Endothelial cell of umbilical vein (primary cell): ENCODE measurements around the gene SULT1A2. TPM values are rescaled to one million over a fixed set of nuclear protein-coding genes. Genes with fewer than 3 reads are reported as not detected.
"Not testable (repeated sequence)": the region's sequence is repeated elsewhere in the genome, so short reads cannot be mapped to it uniquely, and the experiment has no call there.

Experiments used
- BruUV-seq: library from RNA; stranded (reverse); fragments of 400-500 nt; replicated peaks from 2 replicates; lab custom pipeline; 2021; lab: Mats Ljungman, UMichigan
- CTCF ChIA-PET: fragments of 300-600, 350-600 bp; sonication (Branson Sonifier 250); formaldehyde crosslinking; loops from one replicate; lab custom pipeline; 2021; ENCODE audit warnings: antibody characterized with exemption, inconsistent platforms; lab: Charles Lee
- POLR2A ChIA-PET: fragments of 300-600, 350-600 bp; sonication (Branson Sonifier 250); formaldehyde crosslinking; loops from one replicate; lab custom pipeline; 2021; ENCODE audit warnings: antibody characterized with exemption, inconsistent platforms; lab: Charles Lee
- DNase-seq: peaks from one replicate; pipeline ENCODE4 v3.0.0-alpha.2; 2011; ENCODE audit warnings: low read depth, low spot score
- FAIRE-seq: peaks from 2 replicates; lab custom pipeline; 2011; peaks lifted over from hg19 to GRCh38; lab: Jason Lieb, UNC
- H2AFZ ChIP-seq: 2 replicates; pipeline ENCODE4 v1.6.0; 2012; ENCODE audit warnings: low read depth, low read length, control low read depth, inconsistent platforms
- H3K27ac ChIP-seq: 2 replicates; pipeline ENCODE4 v1.5.1; 2011; ENCODE audit warnings: low read depth, mild to moderate bottlenecking, control low read depth, low read length, moderate library complexity; ENCODE audit not compliant: insufficient read depth
- H3K27me3 ChIP-seq, 2 experiments: 2 replicates each; pipeline versions ENCODE4 v1.6.0 to v1.6.1; 2011; ENCODE audit warnings: low read length in 2 of 2, mixed read lengths in 1 of 2; ENCODE audit not compliant: control insufficient read depth in 2 of 2, insufficient read depth in 2 of 2
- H3K36me3 ChIP-seq, 2 experiments: 2 replicates in 1 of 2; 3 replicates in 1 of 2; pipeline ENCODE4 v1.5.1; 2011; ENCODE audit warnings: low read length in 2 of 2, mild to moderate bottlenecking in 1 of 2, moderate library complexity in 1 of 2; ENCODE audit not compliant: control insufficient read depth in 2 of 2, insufficient read depth in 2 of 2; ENCODE audit errors: extremely low read depth in 1 of 2
- H3K4me1 ChIP-seq: 3 replicates; pipeline ENCODE4 v1.5.1; 2011; ENCODE audit warnings: mild to moderate bottlenecking, low read length; ENCODE audit not compliant: control insufficient read depth, insufficient read depth; ENCODE audit errors: extremely low read depth
- H3K4me2 ChIP-seq: 2 replicates; pipeline ENCODE4 v1.6.1; 2011; ENCODE audit warnings: low read length, control low read depth, mixed read lengths; ENCODE audit not compliant: insufficient read depth
- H3K4me3 ChIP-seq, 3 experiments: fragments of 200-600 bp in 1 of 3; sonication (generic), shearing (Covaris generic) in 1 of 3; replicated peaks in 1 of 3; 2 replicates each; pipeline ENCODE4 v1.5.1; 2011 to 2016; ENCODE audit warnings: control low read depth in 3 of 3, low read length in 3 of 3, mild to moderate bottlenecking in 2 of 3, inconsistent platforms in 1 of 3, low read depth in 1 of 3, moderate library complexity in 1 of 3; ENCODE audit not compliant: insufficient read depth in 1 of 3
- H3K79me2 ChIP-seq: 2 replicates; pipeline ENCODE4 v1.6.0; 2012; ENCODE audit warnings: low read length, inconsistent platforms; ENCODE audit not compliant: control insufficient read depth, insufficient read depth
- H3K9ac ChIP-seq: replicated peaks from 2 replicates; pipeline ENCODE3; 2011; ENCODE audit warnings: low read length, control low read depth; ENCODE audit not compliant: insufficient read depth; ENCODE audit errors: extremely low read depth
- H3K9me1 ChIP-seq: replicated peaks from 3 replicates; pipeline ENCODE4 v1.6.0; 2011; ENCODE audit warnings: mild to moderate bottlenecking, low read length; ENCODE audit not compliant: control insufficient read depth, insufficient read depth; ENCODE audit errors: extremely low read depth
- H3K9me3 ChIP-seq: replicated peaks from 2 replicates; pipeline ENCODE4 v1.5.1; 2012; ENCODE audit warnings: low read length, inconsistent platforms; ENCODE audit not compliant: control insufficient read depth, insufficient read depth
- H4K20me1 ChIP-seq: replicated peaks from 2 replicates; pipeline ENCODE3; 2011; ENCODE audit warnings: mild to moderate bottlenecking, low read length; ENCODE audit not compliant: control insufficient read depth, insufficient read depth; ENCODE audit errors: extremely low read depth
- dilution Hi-C: fragments of 300-500 bp; cut with MboI; formaldehyde crosslinking; loops from one replicate; pipeline ENCODE4 v1.15.0; 2019; ENCODE audit warnings: low sequenced_read_pairs; ENCODE audit not compliant: extremely low pct_ligation_motif_present
- intact Hi-C: fragments of 100-400 bp; cut with micrococcal nuclease; formaldehyde crosslinking; loops from one replicate; pipeline ENCODE4 v1.10.0; 2022
- polyA plus RNA-seq, 4 experiments: library from polyadenylated mRNA; depleted of rRNA in 3 of 4; stranded (reverse) in 3 of 4; unstranded in 1 of 4; fragments of >200 nt; gene quantifications; 2 replicates each; pipeline versions ENCODE4 v1.2.1 to v1.2.3, GENCODE V29; 2011 to 2012; ENCODE audit warnings: missing spikeins in 1 of 4
- total RNA-seq: library from RNA; stranded (reverse); gene quantifications from 2 replicates; pipeline ENCODE4 v1.2.3, GENCODE V29; 2021

Gene SULT1A2
- total and polyA plus RNA-seq, 2 donors (not counting 3 experiments of a cell fraction or from before 2014, with no cell fraction given) = not detected

DNA sequence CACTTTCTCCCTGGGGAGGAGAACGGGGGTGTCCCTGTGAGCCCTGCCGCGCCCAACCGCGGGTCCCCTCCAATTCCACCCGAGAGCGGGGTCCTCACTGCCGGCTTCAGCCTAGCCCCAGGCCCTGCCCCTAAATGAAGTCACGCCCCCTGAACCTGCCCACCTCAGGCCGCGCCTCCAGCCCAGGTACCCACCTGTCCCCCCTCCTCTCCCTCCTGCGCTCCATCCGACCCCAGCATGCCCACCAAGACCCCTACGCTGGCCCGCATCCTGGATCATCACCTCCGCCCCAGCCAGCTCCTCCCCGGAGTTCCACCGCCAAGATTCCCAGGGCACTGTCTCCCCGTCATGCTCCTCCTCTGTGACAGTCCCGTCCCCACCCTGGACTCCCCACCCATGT, 4.1 kb upstream of the SULT1A2 start:
- CTCF ChIA-PET, FAIRE-seq: not testable (repeated sequence)

DNA sequence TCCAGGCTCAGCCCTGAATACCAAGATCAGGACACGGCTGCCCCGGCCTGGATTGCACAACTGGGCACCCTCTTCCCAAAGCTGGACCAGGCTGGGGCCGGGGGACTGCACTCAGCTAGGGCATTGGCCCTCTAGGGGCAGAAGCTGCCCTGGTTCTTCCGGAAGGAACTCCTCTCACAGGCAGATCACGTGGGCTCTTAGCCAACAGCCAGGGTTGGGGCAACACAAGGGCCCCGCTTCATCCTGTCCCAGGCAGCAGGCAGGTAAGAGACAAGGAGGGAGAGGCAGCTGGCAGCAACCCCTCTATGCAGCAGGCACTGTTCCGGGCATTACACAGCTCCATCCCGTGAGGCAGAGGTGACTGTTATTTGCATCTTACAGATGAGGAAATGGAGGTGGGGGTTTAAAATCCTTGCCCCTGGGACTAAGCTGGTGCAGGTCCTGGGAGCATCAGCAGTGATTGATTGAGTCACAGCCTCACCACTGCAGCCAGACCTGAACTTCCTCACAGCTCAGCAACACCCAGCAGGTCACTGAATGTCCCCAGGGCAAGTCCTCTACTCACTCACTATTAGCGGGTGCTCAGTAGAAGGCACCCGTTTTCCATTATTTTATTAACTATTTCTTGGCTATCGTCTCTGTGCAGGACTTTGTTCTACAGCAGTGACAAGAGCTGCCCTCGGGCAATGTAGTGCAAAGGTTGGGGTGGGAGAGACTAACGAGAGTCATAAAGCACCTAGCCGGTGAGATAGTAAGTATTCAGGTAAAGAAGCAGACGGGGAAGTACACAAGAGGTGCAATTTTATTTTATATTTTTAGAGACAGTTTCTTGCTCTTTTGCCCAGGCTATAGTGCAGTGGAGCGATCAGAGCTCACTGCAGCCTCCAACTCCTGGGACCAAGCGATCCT, 2.8 kb upstream of the SULT1A2 start:
- dilution Hi-C loops, H3K9ac ChIP-seq, H3K36me3 ChIP-seq, H3K27me3 ChIP-seq, H3K4me1 ChIP-seq, H2AFZ ChIP-seq, POLR2A ChIA-PET, H3K9me3 ChIP-seq, H3K9me1 ChIP-seq, H3K27ac ChIP-seq, intact Hi-C loops, H3K4me2 ChIP-seq, H3K4me3 ChIP-seq, DNase-seq, CTCF ChIA-PET, H4K20me1 ChIP-seq, BruUV-seq, H3K79me2 ChIP-seq: not testable (repeated sequence)
- peak; percentile 18 for FAIRE-seq

More for the DNA sequence above, 4.1 kb upstream of the SULT1A2 start:
- H2AFZ ChIP-seq, H3K9ac ChIP-seq, BruUV-seq, H3K36me3 ChIP-seq, H3K9me1 ChIP-seq, H3K79me2 ChIP-seq, H3K4me1 ChIP-seq, POLR2A ChIA-PET, H4K20me1 ChIP-seq, H3K27me3 ChIP-seq, DNase-seq, H3K27ac ChIP-seq, H3K4me3 ChIP-seq, intact Hi-C loops, dilution Hi-C loops, H3K9me3 ChIP-seq, H3K4me2 ChIP-seq: not testable (repeated sequence)
